Stimulated activated naive CD4-positive, alpha-beta T cell (primary cell): Measurements from ENCODE around the gene PMCH.
"Not testable (repeated sequence)": the region's sequence is repeated elsewhere in the genome, so short reads cannot be mapped to it uniquely, and the experiment has no call there.

ENCODE experiments used
- DNase-seq, 6 experiments: peaks; one replicate each; lab custom pipeline; 2025; lab: John Stamatoyannopoulos, UW

PMCH gene, protein sequence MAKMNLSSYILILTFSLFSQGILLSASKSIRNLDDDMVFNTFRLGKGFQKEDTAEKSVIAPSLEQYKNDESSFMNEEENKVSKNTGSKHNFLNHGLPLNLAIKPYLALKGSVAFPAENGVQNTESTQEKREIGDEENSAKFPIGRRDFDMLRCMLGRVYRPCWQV

DNA sequence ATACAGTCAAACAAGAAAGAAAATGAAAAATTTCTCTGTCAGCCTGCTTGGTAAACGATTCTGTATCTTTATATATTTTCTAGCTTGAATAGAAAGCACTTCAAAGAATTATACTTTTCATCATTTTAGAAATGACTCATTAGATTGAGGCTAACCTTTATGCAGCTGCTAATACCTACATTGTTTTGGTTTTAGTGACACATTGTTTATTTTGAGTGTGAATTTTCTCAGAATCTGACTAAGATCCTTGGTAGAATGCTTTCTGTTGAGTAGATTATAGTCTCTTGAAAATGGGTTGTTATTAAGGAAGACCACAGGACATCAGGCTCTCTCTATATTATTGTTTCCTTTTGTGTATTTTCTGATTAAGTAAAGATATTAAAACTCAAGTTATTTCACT lies at the start of gene PMCH:
PMCH (minus strand) TSS at position 45 of the 400 bp plus-strand sequence. CDS start 63 bp downstream, outside the sequence.
- no peak for DNase-seq

DNA sequence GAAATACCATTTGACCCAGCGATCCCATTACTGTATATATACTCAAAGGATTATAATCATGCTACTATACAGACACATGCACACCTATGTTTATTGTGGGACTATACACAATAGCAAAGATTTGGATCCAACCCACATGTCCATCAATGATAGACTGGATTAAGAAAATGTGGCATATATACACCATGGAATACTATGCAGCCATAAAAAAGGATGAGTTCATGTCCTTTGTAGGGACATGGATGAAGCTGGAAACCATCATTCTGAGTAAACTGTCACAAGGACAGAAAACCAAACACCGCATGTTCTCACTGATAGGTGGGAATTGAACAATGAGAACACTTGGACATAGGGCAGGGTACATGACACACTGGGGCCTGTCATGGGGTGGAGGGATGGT lies 43.2 kb upstream of the PMCH start:
- DNase-seq, result not testable (repeated sequence)

DNA sequence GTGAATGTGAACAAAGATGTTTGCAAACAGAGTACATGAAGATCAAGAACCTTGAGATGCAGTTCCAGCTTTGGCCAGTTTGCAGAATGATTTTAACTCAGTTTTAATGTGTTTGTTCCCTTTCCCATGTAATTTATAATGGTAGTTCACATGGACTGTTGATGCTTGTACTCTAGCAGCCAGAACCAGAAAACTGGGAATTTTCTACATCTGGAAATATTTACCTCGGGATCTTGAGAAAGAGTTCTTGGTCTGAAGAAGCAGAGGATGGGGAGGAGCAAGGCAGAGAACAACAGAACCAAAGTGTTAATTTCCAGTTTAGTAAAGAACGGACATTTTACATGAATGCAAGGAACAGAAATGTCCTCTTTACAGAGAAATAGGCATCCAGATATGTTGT lies 37.0 kb upstream of the PMCH start:
- no peak for DNase-seq

DNA sequence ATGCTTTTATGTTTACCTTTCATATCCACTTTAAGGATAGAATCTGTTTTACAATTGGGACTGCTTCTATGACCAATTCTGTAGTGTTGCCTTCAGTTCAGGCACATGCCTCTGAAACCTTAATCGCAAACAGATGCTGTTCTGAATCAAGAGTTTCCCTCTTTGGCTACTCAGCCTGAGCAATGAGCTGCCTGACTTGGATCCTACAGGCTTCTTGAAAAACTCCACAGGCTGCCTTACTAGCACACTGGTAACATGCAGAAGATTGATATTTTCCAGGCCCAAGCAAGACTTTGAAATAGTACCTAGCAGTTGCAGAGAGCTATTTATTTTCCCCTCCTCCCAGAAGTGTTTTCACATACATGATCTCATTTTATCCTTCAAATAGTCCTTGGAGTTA lies 34.8 kb upstream of the PMCH start:
- DNase-seq, result no peak

DNA sequence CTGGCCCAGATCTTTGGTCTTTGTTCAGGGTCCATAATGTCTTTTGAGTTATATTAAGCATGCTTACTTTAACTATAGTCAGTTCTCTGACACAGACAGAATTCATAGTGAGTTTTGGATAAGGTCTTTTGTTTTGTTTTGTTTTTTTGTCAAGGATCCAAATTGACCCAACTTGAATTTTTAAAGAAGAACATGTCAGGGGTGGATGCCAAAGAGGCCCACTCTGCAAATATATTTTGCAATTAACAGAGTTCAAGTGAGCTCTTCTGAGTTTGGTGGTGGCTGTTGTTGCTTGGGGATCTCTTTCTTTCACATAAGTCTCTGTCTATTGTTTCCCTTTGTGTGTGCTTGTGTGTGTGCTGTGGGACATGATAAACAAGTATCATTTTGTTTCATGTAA lies 34.4 kb upstream of the PMCH start:
- no peak for DNase-seq

DNA sequence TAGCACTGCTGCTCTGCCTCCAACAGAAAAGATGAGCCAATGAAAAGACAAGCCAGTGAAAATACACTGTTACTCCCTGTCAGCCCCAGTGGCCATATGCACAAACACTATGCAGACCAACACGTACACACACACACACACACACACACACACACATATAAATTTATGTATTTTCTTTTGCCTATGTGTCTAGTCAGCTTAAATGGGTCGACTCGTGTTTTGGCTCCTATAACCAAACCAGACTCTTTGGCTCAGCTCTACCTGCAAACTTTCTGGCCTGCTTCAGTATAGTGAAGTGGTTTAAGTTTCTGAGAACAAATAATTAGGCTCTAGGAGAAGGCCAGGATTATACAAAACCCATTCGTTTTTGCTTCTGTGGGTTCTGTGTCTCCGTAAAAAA lies 30.3 kb upstream of the PMCH start:
- DNase-seq, result no peak

DNA sequence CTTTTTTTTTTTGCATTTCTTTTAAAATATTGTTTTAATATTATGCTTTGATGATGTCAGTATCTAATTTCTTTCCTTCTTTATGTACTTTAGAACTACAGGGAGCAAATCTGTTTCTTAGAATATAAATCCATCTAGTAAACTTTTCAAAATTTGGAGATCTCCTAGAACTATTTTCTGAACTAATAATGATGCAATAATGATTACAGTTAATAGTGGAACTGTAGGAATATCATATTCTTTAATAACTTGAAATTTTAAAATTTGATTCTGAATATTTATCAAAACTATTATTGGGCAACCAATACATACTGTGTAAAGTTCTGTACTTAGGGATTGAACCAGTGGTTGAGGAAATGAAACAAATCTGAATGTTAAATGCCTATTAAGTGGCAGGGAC lies 23.1 kb upstream of the PMCH start:
- no peak for DNase-seq

DNA sequence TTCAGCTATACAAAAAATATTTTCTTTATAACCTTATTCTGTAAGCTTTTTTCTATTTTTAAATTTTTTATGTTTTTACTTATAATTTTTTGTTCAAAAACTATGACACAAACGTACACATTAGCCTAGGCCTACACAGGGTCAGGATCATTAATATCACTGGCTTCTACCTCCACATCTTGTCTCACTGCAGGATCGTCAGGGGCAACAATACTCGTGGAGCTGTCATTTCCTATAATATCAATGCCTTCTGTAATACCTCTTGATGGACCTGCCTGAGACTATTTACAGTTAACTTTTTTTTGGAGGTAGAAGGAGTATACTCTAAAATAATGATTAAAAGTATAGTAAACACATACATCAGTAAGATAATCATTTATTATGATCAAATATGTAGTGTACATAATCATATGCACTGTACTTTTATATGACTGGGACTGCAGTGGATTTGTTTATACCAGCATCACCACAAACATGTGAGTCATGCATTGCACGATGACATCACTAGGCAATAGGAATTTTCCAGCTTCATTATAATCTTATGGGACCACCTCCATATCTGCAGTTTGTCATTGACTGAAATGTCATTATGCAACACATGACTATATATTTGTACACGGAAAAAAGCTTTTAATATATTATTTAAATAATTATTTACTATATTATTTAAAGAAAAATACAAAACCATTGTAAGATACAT lies 18.5 kb upstream of the PMCH start:
- no peak for DNase-seq

DNA sequence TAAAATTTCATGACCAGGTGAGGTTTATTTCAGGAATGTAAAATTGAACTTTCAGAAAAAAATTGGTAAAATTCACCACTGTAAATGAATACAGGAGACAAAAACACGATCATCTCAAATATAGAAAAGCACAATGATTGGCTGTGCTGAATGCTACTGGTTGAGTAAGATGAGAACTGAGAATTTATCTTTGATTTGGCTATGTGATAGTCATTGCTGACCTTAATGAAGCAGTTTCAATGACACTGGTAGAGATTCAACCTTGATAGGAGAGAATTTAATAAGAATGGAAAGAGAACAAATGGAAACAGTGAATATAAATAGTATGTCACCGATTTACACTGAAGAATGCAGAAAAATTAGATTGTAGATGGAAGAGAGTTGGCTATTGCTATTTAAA lies 6.4 kb upstream of the PMCH start:
- DNase-seq, result no peak

DNA sequence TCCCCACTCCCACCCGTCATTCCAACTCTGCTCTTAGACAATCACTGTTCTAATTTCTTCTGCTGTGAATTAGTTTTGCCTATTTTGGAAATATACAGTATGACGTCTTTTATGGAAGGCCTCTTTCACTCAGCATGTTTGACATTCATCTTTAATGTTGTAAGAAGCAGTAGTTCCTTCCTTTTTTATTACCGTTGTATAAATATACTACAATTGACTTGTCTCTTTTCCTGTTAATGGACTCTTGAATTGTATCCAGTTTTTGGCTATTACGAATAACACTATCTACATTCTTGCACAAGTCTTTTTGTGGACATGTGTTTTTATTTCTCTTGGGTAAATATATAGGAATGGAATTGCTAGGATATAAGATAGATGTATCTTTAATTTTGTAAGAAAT lies 4.9 kb upstream of the PMCH start:
- DNase-seq, result no peak

DNA sequence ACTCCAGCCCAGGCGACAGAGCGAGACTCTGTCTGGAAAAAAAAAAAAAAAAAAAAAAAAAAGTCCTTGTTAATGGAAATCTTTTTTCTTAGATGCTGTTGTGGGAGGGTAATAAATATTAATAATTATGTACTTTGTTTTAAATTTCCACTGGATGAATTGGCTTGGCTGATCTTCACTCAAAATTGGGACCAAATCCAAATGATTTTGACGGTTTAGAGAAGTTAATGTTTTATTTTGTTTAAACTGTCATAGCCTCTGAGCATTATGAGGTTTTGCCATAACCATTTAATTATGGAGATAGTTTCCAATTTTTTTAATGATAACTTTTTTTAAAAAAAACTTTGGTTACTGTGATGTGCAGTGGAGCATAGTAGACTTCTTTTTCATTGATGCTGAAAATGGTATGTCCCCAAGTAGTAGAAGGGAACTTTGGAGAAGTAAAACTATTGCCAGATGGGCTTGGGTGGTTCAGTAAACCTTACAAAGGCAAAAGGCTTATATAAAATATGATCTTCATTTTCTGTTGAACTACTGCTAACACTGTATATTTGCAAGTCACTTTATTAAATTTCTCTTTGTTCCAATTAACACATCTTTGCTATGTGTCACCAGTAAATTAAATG lies 3.9 kb upstream of the PMCH start:
- no peak for DNase-seq

DNA sequence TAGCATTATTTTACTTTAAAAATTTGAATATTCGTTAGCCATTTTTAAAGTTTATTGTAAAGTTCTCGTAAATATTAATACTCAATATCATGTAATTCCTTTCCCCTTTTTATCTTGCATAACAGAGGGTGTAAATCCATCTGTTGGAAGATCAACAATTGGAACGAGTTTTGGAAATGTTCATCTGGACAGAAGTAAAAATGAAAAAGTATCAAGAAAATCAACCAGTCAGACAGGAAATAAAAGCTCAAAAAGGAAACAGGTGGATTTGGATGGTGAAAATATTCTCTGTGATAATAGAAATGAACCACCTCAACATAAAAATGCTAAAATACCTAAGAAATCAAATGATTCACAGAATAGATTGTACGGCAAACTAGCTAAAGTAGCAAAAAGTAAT lies 1.8 kb downstream of the PMCH start:
- DNase-seq, result no peak

DNA sequence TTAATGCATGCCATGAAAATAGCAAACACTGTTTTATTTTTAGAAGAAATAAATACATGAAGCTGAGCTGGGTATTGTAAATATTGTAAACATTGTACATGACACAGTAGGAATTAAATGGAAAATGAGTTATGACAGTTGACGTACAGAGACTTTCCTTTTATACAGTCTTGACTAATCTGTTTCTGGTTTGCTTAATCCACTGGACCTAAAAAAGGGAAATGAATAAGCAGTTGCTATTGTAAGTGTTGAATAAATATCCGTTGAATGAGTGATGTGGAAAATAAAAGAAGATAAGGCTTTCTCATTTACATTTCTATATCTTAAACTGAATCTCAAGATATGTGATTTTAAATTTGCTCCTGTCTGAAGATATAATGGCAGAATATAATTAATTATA lies 15.0 kb downstream of the PMCH start:
- no peak for DNase-seq

DNA sequence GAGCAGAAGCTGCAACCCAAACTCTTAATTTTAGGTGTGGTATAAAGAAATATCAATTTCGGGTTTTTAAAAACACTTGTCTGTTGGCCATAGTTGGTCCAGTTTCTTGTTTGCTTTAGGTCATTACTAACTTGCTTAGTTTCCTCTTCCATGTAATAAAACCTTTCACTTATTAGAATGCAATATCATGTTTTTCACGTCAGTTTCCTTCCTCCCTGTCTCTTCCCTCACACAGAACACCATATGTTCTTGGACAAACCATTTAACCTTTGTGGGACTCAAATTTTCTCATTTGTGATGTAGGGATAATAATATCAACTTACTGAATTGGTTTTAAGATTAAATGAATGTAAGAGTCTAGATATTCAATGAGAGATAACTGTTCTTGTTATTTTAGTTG lies 22.9 kb downstream of the PMCH start:
- no peak for DNase-seq

DNA sequence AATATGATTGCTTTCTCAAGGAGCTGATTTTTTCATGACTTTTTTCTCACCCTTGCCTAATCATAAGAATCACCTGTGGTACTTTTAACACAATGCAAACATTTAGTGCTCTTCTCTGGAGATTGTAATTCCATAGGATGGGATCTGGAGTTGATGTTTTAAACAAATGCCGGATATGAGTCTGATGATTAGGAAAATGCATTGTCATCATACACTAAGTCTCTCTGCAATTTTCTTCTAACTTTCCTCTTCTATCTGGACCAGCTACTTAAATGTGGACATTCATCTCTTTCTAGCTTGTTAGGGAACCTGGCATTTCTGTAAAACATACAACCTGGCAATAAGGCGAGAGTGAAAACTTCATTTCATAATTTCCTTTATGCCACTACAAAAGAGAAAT lies 23.5 kb downstream of the PMCH start:
- no peak for DNase-seq

DNA sequence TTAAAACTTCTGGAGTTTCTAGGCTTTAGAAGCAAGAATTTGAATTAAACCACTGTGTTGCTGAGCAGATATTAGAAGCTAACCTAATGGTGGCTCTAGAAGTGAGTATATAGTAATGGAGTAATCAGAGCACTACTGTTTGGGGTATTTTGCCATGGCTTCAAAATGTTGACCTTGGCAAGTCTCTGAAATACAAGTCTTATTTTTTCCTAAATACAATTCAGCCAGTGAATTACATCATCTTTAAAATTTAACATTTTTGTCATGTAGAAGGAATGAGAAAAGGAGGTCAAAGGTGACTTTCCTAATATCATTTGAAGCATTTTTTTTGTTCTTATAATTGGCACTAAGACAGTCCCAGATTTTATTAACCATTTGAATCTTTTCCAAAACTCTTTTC lies 25.2 kb downstream of the PMCH start:
- no peak for DNase-seq

DNA sequence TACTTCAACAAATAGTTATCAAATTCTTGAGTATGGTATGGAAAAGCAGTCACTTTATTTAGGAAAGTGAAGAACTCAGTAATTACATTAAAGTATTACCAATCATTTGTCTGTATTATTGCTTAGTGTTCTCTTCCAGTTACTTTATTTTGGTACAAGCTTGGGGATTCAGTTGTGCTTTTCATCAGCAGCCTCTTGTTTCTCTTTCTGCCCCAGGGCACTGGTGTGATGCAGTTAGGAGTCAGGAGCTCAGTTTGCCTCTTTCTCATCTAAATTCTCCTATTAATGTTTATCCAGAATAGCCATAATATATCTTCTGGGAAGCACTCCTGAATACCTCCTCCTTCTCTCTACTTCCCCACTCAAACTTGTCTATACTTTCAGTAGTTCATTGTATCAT lies 25.7 kb downstream of the PMCH start:
- no peak for DNase-seq

DNA sequence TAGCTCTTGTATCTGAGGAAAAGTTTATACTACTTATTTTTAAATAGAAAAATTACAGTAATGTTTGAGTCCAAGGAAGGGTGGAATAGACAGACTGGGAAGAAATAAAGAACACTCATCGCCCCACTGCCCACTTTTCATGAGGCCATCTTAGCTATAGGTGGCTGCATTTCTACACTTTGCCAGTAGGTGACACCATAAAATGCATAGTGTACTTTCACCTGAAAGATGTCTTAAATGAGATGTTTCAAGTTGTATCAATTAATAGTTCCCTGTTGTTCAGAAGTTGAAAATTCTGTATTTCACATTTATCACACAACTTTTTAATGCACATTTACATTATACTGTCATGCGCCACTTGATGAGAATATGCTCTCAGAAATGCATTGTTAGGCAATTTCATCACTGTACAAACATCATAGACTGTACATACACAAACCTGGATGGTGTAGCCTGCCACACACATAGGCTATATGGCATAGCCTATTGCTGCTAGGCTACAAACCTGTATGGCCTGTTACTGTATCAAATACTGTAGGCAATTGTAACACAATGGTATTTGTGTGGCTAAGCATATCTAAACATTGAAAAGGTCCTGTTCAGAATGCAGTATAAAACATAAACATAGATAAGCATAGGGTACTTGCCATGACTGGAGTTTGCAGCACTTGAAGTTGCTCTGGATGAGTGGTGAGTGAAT lies 27.6 kb downstream of the PMCH start:
- DNase-seq, result peak in 2 of 6 experiments; percentile 2 to 6

DNA sequence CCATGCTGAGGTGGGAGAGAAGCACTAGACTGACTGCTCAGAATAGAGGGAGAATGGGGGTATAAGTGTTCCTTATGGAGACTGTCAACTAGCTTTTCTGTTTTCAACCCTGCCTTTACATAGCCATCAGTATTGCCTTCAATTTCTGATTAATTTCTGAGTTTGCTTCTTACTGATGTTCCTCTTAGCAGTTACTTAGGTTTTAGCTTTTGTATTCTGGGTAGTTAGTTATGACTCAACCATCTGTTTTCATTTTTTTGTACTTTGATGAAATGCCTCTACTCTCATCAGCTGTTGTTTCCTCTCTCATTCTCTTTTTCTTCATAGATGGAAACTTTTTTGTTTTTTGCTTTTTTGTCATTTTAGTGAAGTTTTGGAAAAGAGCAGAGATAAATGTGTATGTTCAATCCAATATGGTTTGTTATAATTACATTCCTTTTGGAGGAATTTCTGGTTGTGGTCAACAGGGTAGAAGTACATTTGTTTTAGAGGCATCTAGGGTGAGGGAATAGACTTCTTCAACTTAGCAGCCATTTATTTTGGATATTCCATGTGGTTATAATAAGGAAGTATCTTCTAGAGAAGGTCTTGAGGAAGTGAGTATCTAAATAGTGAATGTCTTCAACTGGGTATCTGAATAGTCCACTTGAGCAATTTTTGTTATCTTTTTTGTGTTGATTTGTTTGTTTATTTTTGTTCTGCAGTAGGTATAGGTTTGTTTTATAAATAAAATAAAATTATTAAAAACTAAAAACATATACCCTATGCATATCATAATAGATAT lies 29.6 kb downstream of the PMCH start:
- DNase-seq, result no peak

DNA sequence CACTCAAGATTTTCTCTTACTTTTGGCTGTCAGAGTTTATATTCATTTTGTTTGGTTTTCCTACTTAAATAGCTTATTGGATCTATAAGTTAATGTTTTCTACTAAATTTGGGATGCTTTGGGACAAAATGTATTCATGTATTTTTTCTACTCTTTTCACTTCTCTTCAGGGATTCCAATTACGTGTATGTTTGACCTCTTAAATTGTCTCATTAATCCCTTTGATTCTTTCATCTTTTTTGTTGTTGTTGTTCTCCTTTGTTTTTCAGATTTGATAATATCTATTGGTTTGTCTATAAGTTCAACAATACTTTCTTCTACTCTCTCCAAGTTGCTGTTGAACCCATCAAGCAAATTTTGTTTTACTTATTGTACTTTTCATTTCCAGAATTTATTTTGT lies 34.2 kb downstream of the PMCH start:
- no peak for DNase-seq

DNA sequence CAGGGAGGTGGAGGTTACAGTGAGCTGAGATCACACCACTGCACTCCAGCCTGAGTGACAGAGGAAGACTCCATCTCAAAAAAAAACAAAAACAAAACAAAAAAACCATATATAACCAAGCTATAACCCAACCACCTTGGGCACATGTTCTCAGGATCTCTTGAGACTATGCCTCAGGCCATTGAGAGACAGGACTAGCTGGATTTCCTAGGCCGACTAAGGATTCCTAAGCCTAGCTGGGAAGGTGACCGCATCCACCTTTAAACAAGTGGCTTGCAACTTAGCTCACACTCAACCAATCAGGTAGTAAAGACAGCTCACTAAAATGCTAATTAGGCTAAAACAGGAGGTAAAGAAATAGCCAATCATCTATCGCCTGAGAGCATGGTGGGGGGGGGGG lies 42.4 kb downstream of the PMCH start:
- DNase-seq, result not testable (repeated sequence)

DNA sequence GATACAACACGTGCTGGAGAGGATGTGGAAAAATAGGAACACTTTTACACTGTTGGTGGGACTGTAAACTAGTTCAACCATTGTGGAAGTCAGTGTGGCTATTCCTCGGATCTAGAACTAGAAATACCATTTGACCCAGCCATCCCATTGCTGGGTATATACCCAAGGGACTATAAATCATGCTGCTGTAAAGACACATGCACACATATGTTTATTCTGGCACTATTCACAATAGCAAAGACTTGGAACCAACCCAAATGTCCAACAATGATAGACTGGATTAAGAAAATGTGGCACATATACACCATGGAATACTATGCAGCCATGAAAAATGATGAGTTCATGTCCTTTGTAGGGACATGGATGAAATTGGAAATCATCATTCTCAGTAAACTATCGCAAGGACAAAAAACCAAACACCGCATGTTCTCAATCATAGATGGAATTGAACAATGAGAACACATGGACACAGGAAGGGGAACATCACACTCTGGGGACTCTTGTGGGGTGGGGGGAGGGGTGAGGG lies 50.5 kb downstream of the PMCH start:
- not testable (repeated sequence) for DNase-seq
